GM21367 (cell line): ENCODE data around the gene C8G.

Experiments
- ATAC-seq: cut with Tn5 transposase; IDR thresholded peaks from one replicate; pipeline ENCODE4 v1.9.1; 2021; ENCODE audit not compliant: unreplicated experiment

C8G gene

DNA sequence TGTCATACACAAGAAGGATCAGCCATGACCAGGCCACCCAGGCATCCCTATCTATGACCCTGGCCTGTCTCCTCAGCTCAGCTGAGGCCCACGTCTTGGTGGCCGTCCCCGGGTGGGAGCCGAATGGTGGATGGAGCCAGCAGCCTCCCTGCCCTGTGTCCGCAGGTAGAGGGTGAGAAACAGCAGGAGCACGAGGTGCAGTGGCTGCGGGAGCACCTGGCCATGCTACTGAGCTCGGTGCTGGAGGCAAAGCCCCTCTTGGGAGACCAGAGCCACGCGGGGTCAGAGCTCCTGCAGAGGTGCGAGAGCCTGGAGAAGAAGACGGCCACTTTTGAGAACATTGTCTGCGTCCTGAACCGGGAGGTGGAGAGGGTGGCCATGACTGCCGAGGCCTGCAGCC, 25.0 kb upstream of the C8G start:
- ATAC-seq: no peak

- no peak for ATAC-seq
These were observed 24.3 kb upstream of the C8G start for GRCh38 chr9:136920734-136921231.

DNA sequence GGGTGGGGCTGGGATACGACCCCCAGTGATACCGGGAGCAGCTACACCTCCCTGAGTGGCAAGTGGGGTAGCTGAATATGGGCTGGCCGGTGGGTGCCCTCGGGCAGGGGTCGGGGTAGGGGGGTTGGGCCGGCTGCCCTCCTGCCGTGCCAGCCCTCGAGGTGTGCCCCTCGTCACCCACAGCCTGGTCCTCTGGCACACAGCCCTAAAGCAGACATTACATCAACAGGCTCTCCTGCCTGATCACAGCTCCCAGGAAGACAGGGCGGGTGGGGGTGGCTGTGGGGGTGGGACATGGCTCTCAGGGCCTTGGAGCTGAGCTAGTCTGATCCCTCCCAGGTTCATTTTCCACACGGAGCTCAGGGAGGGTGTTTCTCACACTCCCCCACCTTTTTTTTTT, 23.7 kb upstream of the C8G start:
- no peak for ATAC-seq

- no peak for ATAC-seq
These were observed 23.3 kb upstream of the C8G start for GRCh38 chr9:136921718-136922117.

- ATAC-seq: no peak
These were observed 22.5 kb upstream of the C8G start for GRCh38 chr9:136922540-136922939.

GRCh38 chr9:136923881-136924280, 21.2 kb upstream of the C8G start:
- ATAC-seq: no peak

DNA sequence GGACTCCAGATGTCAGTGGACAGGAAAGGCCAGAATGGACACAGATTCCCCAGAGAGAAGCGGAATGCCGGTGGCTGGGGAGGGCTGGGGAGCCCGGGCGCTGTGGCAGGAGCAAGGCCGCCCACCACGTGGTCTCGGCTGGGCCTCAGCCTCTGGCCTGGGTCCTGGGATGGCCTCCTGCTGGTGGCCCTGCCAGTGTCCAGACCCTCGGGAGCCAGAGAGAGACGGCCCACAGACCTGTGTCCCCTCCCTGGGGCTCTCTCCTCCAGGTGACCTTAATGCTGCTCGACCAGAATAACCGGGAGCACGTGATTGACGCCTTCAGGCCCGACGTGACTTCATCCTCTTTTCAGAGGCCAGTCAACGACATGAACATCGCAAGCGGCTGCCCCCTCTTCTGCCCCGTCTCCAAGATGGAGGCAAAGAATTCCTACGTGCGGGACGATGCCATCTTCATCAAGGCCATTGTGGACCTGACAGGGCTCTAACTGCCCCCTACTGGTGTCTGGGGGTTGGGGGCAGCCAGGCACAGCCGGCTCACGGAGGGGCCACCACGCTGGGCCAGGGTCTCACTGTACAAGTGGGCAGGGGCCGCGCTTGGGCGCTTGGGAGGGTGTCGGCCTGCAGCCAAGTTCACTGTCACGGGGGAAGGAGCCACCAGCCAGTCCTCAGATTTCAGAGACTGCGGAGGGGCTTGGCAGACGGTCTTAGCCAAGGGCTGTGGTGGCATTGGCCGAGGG, 19.5 kb upstream of the C8G start:
- no peak for ATAC-seq

DNA sequence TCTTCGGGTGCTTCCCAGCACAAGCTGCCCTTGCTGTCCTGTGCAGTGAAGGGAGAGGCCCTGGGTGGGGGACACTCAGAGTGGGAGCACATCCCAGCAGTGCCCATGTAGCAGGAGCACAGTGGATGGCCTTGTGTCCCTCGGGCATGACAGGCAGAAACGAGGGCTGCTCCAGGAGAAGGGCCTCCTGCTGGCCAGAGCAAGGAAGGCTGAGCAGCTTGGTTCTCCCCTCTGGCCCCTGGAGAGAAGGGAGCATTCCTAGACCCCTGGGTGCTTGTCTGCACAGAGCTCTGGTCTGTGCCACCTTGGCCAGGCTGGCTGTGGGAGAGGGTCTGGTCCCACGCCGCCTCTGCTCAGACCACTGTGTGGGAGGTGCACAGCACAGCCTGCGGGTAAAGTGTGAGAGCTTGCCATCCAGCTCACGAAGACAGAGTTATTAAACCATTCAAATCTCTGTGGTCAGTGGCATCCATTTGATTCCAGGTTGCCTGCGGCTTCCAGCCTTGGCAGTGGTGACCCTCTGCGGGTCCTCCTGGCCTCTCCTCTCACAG, 18.8 kb upstream of the C8G start:
- no peak for ATAC-seq

DNA sequence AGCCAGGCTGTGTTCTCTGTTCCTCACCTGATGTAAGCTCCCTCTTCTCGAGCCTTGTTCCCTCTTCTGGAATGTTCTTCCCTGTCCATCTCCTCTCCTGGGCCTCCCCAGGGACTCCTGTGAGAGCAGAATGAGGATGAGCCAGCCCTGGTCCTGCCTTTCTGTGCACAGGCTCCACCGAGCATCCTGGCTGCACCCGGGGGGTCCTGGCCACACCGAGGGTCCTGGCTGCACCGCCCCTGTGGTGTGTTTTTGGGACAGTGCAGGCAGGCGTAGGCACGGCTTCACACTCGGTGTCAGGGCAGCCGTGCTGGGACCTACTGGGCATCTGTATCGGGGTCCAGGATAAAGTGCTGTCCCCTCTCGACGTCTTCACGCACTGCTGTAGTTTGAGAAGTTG, 18.3 kb upstream of the C8G start:
- ATAC-seq: no peak

- no peak for ATAC-seq
These were observed 17.4 kb upstream of the C8G start for GRCh38 chr9:136927343-136928271.

- no peak for ATAC-seq
These were observed 16.5 kb upstream of the C8G start for GRCh38 chr9:136928591-136928990.

GRCh38 chr9:136930014-136930413, 15.0 kb upstream of the C8G start:
- no peak for ATAC-seq

DNA sequence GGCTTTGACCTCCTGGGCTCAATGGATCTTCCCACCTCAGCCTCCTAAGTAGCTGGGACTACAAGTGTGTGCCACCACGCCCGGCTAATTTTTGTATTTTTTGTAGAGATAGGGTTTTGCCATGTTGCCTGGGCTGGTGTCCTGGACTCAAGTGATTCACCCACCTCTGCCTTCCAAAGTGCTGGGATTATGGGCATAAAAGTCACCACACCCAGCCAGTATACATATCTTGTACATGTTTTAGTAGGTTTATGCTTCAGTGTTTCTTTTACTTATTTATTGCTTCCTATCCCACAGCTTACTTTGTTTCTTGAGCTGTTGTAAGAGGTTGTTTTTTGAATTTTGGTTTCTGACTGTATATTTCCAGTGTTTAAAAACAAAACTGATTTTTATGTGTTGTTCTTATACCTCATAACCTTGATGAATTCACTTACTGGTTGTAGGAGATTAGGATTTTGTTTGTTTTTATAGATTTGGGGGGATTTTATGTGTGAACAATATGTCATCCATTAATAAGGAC, 13.4 kb upstream of the C8G start:
- no peak for ATAC-seq

DNA sequence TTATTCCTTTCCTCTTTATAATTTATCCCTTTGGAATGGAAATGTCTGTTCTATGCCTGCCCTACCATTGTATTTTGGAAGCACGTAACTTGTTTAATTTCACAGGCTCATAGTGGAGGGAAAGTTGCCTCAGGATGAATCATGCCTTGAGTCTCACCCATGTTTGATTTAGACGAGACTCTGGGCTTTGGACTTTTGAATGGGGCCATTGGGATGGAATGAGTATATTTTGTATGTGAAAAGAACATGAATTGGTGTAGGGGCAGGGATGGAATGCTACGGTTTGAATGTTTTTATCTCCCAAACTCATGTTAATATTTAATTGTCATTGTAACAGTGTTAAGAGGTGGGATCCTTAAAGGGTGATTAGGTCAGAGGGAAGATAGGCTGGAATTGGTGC, 10.8 kb upstream of the C8G start:
- ATAC-seq: no peak

- ATAC-seq: no peak
These were observed 9.4 kb upstream of the C8G start for GRCh38 chr9:136935651-136936050.

GRCh38 chr9:136936645-136937170, 8.3 kb upstream of the C8G start:
- no peak for ATAC-seq

DNA sequence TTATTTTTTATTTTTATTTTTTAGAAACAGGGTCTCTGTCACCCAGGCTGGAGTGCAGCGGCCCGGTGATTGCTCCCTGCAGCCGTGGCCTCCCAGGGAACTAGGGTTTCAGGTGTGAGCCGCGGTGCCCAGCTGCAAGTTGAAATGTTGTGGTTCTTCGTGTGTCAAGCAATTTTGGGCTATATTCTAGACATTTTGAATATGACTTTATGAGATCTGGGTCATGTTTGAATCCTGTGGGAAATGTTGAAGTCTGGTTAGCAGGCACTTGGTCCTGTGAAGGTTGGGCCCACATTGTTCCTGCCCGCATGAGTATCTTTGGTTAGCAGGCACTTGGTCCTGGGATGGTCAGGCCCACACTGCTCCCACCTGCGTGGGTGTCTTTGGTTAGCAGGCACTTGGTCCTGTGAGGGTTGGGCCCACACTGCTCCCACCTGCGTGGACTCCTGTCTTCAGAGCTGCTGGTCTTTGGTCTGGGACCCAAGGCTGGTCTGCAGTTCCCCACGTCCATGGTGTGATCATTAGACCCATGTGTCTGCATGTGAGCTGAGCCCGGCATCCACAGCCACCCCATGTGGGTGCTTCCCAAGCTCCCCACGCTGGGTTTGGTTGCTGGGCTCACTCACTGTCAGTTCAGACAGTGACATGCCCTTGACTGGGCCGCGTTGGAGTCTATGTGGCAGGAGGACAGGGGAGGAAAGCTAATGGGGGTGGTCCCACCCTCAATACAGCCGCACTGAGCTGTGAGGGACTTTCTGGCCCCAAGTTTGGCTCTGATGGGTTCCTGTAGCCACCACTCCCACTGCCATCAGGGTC, 7.6 kb upstream of the C8G start:
- no peak for ATAC-seq

GRCh38 chr9:136939431-136939995, 5.5 kb upstream of the C8G start:
- ATAC-seq: no peak

DNA sequence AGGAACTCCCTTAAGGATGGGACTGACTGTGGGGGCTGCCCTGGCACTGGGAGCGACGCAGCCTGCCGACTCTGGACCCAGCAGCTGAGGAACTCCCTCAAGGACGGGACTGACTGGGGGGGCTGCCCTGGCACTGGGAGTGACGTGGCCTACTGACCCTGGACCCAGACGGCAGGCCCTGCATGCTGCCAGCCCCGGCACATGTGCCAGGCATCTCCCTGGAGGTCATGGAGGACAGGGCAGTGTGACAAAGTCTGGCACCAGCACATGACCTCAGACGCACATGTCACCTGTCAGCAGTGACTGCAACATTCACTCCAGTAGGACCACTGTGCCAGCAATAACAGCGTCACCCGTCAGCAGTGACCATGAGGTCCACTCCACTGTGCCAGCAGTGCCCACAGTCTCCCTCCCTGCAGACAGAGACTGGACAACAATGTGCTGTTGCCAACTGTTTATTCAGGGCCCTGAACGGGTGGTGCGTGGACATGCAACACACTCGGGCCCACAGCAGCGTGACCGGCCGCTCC, 5.0 kb upstream of the C8G start:
- ATAC-seq: no peak
